A204.1 (cell line): ENCODE data around the gene TGFB3.
"Not testable (repeated sequence)": the region's sequence is repeated elsewhere in the genome, so short reads cannot be mapped to it uniquely, and the experiment has no call there.

Source experiments
- FAIRE-seq: peaks from 2 replicates; lab custom pipeline; 2012; peaks lifted over from hg19 to GRCh38; lab: Jason Lieb, UNC

Gene TGFB3

GRCh38 chr14:75981426-75982265 lies at the start of gene TGFB3:
Gene TGFB3, minus strand, starts transcription at chr14:75981995. Its CDS starts 1,102 bp downstream, at chr14:75980893.
- FAIRE-seq, result no peak

DNA sequence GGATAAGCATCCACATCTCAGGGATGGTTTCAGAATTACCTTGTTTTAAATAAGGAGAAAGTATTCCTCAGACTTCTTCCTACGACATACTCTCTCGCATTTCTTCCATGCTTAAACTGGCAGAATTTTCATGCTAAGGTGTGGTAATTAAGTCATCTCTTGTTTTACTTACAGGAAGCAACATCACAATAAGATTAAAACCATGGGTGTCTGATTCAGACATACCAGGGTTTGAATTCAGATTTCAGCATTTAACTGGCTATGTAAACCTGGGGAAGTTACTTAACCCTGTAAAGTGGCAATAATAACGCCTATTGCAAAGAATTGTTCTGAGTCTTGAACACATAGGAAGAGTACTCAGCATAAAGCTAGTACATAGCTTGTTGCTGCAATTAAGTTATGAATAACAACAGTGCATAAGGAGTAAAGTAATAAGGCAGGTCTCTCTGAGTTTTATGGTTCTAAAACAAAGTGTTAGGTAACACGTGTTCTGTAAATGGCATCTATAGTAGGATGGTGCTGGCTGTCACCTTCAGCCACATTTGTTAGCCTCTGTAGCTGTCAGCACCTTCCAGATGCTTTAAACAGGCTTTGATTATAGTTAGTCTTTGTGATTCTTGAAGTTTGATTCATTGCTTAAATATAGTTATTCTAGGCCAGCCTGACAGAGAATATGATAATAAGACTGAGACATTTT lies 42.6 kb upstream of the TGFB3 start:
- no peak for FAIRE-seq

- FAIRE-seq, result no peak
These were observed 42.0 kb upstream of the TGFB3 start for GRCh38 chr14:76023757-76024156.

GRCh38 chr14:76022991-76023390 lies 41.2 kb upstream of the TGFB3 start:
- no peak for FAIRE-seq

- FAIRE-seq, result no peak
These were observed 37.9 kb upstream of the TGFB3 start for GRCh38 chr14:76019676-76020075.

DNA sequence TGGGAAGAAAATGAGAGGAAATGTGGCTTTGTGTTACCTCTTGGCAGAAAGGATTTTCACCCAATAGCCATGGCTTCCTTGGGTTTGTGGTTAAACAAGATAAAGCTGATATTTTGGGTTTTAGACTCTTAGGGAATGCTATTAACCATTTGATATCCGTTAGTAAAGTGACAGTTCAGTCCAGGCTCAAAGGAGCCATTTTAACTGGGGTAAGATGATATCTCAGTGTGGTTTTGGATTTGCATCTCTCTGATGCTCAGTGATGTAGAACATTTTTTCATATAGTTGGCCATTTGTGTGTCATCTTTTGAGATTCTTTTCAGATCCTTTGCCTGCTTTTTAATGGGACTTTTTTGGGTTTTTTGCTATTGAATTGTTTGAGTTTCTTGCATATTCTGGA lies 33.9 kb upstream of the TGFB3 start:
- FAIRE-seq, result no peak

DNA sequence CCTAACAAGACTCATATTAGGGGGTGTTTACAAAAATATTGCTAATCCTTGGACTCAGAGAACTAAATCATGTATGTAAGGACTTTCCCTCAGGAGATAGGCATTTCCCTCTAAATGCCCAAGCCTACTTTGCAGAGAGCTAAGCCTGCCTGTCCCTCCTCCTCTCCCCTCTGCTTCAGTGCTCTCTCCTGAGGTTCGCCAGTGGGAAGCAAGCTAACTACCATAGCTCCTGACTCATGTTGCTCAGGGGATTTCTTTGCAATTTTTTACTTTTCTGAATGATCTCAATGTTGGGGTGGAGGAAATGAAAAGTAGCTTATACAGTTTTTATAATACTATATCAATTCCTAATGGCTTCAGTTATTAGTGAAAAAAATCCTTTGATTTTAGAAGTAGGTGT lies 33.4 kb upstream of the TGFB3 start:
- FAIRE-seq, result no peak

DNA sequence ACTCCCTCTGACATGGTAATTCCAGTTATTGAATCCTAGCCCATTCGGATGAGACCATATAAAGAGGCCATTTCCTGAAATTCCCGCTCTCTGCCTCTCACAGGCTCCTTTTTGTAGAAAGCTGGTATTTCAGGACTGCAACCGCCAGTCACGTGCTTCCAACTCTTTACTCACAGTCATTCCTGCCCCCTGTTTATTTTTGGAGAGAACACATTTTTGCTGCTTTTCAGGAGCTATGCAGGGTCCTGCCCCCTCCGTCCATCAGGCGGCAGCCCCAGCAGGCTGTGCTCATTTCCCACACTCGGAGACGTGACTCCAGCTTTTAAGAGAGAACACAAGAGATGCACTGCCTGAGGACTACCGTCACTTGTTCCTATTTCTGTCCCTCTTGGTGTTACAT lies 30.6 kb upstream of the TGFB3 start:
- no peak for FAIRE-seq

DNA sequence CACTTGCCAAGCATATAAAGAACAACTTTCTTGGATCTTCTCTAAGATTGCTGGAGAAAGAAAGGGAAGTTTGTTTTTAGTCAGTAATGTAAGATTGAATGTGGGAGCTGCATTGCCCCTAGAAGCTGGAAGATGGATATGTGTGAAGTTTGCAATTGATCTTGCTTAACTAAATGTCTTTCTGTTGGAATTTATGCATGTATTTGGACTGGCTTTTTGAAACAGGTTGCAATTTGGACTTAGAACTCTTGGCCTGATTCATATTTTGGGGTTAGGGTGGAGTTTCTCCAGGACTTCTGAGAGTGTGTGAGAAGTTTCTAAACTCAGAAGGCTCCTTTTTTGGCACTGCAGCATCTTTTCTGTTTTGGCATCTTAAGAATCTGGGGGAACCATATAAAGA lies 30.1 kb upstream of the TGFB3 start:
- no peak for FAIRE-seq

DNA sequence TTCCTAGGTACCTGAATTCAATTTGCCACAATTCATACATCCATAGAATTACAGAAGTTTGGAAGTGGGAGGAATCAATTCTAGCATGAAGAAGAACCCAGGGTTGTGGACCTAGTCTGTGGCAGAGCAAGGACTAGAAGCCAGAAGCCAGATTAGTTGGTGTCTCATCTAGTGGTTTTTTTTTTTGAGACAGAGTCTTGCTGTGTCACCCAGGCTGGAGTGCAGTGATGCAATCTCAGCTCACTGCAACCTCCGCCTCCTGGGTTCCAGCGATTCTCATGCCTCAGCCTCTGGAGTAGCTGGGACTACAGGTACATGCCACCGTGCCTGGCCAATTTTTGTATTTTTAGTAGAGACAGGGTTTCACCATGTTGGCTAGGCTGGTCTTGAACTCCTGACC lies 27.8 kb upstream of the TGFB3 start:
- not testable (repeated sequence) for FAIRE-seq

GRCh38 chr14:76007852-76008251 lies 26.1 kb upstream of the TGFB3 start:
- FAIRE-seq, result no peak

DNA sequence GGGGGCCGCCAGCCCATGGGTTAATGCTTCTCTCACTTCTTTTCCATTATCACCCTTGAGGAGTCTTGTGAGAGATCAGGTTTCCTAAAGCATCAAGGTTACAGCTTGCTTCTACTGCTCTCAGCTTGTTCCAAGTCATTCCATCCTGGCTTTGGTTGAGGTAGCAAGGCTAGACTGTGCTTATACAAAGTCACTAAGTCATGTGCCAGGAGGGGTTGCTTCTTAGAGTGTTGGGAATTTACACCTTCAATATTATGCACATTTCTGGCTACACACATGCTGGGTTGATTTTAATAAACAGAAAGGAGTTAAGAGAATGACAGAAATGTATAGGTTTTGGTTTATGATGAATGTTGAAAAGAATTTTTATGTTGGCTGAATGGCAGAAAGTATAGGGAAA lies 25.6 kb upstream of the TGFB3 start:
- no peak for FAIRE-seq

DNA sequence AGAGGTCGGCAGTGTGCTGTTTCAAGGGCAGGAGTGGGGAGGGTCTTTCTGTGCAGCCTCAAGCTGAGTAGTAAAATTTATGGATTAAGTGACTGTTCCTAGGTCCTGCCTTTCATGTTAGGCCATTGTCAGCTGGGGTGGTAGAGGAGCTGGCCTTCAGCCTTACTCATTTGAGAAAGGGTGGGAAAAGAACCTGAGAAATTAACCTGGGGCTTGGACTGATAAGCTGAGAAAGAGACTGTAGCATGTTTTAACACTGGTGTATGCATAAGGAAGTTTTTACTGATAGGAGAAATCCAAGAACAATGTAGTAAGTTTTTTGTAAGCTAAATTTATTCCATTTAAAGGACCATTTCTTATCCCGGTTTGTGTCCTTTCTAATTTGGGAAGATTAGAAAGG lies 24.5 kb upstream of the TGFB3 start:
- no peak for FAIRE-seq

DNA sequence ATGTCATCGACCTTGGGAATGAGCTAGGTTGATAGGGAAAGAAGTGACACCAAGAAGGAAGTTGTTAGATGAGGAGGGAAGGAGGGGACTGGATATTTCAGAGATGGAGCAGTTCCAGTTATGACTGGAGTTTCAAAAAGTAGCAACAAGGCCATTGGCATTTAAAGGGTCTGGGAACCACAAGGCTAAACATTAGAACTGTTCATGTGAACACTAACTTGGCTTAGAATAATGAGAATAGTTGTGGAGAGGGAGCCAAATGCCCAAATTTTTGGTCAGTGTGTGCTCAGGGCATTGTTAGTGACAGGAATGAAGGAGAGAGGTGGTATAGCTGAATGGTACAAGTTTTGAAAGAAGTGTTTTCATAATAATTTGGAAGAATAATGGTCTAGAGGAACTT lies 20.6 kb upstream of the TGFB3 start:
- no peak for FAIRE-seq

- FAIRE-seq, result no peak
These were observed 17.9 kb upstream of the TGFB3 start for GRCh38 chr14:75999511-76000190.

DNA sequence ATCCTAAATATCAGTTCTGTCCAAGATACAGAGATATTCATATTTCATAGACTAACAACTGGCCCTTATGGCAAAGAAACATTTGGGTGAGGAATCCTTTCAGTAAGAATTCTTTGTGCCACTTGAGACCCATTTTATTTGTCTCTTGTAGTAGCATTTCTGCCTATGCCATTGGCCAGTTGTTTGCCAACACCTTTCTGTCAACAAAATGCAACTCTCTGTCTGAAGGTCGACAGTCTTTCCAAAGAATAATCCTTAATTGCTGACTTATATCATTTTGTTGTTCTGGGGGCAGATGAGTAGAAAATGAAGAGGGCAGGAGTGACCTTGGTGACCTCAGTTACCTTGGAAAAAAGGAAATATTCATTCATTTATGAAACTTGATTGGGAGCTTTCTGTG lies 14.7 kb upstream of the TGFB3 start:
- FAIRE-seq, result no peak

DNA sequence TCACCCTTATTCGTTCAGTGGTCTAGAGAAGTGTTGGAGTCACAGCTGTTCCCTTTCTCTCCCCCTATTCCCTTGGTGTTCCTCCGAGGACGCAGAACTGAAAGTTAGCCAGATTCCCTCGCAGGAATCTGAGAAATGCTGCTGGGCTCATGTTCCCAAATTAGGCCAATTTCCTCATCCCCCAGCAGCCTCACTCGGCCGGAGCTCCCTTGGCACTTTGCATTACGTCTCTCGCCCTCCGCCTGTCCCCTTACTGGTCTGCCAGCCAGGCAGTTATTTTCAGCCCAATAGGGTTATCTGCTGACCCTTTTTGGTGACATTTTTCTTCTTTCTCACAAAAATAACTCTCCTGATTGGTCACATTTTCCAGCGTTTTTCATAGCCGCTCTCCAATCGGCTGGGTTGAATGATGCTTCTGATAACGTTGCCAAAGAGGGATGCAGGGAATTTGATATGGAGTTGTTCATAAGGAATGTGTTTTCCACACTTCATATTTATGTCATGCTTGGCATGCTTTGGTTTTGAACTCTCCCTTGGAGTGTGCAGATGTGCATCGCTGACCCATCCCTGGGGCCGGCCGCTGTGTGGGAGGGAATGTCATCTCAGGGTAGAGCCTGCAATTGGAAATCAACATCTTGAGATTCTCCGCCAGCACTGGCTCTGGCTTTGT lies 13.7 kb upstream of the TGFB3 start:
- FAIRE-seq, result no peak

- FAIRE-seq, result no peak
These were observed 11.8 kb upstream of the TGFB3 start for GRCh38 chr14:75993567-75994041.

- no peak for FAIRE-seq
These were observed 10.0 kb upstream of the TGFB3 start for GRCh38 chr14:75991753-75992152.

DNA sequence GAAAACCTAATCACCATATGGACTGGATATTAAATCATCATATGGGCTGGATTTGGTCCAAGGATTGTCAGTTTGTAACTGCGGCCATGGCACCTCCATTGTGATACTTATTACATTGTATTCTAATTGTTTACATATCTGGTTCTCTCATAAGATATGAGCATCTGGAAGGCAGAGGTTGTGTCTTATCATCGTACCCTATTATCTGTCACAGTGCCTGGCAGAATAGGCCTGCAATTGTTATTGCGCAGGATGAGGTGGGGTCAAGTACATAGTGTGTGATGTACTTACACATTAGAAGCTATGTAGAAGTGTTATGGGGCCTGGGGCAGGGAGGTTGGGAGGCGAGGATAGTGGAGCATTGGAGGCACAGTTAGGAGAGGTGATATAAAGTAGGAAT lies 8.5 kb upstream of the TGFB3 start:
- FAIRE-seq, result no peak

DNA sequence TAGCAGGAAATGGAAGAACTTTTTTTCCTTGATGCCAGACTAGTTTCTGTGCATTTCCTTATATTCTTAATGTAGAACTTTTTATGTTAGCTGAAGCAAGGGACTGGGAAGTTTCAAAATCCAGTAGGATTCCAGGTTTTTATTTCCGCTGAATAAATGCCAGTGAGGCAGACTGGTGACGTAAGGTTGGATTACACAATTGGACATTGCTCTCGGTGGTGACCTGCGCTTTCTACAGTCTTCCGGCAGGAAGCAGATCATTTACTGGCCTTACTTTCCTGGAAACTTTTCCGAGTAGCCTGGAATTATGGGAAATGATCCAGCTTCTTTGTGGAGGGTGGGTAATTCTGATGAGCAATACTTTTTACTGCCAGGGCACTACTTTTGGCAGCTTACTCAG lies 7.3 kb upstream of the TGFB3 start:
- FAIRE-seq, result no peak

GRCh38 chr14:75987201-75987970 lies 5.6 kb upstream of the TGFB3 start:
- FAIRE-seq, result no peak
